ENCODE results near the gene GGCX.

Gene GGCX

DNA sequence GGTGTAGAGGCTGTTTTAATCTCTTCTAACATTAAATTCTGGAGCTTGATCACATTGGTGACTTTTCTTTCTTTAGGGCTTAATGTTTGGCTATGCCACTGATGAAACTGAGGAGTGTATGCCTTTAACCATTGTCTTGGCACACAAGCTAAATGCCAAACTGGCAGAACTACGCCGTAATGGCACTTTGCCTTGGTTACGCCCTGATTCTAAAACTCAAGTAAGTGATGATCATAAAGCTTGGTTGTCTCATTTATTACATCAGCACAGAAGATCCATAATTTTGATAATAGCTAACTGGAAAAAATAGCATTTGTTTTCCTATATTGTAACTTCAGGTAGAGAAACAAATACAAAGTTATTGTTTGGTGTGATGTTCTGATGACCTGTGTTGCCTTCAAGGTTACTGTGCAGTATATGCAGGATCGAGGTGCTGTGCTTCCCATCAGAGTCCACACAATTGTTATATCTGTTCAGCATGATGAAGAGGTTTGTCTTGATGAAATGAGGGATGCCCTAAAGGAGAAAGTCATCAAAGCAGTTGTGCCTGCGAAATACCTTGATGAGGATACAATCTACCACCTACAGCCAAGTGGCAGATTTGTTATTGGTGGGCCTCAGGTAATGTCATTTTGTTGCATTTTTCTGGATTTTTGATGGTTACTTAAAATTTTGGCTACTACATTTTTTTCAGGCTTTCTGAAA, 19.4 kb downstream of the GGCX start:
- peak in 1 of 2 experiments; percentile 48 for DNase-seq (ENCODE audit: low read depth in 1 of 2, low spot score in 1 of 2)
- H3K4me3 ChIP-seq (replicated peaks; ENCODE audit: insufficient read depth, low read length), result peak overlapping the region; percentile 98
- H3K27me3 ChIP-seq (ENCODE audit: insufficient read depth, poor library complexity, severe bottlenecking), result no peaks in the 10 kb centered on the region
- TF ChIP-seq SPI1 (IDR thresholded peaks at IDR 0.05; ENCODE audit: borderline replicate concordance, low read depth), result no peak
- TF ChIP-seq POLR2AphosphoS5 (IDR thresholded peaks at IDR 0.05; ENCODE audit: low read depth), result no peak
- TF ChIP-seq, protein P1, sequence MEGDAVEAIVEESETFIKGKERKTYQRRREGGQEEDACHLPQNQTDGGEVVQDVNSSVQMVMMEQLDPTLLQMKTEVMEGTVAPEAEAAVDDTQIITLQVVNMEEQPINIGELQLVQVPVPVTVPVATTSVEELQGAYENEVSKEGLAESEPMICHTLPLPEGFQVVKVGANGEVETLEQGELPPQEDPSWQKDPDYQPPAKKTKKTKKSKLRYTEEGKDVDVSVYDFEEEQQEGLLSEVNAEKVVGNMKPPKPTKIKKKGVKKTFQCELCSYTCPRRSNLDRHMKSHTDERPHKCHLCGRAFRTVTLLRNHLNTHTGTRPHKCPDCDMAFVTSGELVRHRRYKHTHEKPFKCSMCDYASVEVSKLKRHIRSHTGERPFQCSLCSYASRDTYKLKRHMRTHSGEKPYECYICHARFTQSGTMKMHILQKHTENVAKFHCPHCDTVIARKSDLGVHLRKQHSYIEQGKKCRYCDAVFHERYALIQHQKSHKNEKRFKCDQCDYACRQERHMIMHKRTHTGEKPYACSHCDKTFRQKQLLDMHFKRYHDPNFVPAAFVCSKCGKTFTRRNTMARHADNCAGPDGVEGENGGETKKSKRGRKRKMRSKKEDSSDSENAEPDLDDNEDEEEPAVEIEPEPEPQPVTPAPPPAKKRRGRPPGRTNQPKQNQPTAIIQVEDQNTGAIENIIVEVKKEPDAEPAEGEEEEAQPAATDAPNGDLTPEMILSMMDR (IDR thresholded peaks at IDR 0.05; ENCODE audit: insufficient read depth, low read length), result no peak
- TF ChIP-seq, protein P2, sequence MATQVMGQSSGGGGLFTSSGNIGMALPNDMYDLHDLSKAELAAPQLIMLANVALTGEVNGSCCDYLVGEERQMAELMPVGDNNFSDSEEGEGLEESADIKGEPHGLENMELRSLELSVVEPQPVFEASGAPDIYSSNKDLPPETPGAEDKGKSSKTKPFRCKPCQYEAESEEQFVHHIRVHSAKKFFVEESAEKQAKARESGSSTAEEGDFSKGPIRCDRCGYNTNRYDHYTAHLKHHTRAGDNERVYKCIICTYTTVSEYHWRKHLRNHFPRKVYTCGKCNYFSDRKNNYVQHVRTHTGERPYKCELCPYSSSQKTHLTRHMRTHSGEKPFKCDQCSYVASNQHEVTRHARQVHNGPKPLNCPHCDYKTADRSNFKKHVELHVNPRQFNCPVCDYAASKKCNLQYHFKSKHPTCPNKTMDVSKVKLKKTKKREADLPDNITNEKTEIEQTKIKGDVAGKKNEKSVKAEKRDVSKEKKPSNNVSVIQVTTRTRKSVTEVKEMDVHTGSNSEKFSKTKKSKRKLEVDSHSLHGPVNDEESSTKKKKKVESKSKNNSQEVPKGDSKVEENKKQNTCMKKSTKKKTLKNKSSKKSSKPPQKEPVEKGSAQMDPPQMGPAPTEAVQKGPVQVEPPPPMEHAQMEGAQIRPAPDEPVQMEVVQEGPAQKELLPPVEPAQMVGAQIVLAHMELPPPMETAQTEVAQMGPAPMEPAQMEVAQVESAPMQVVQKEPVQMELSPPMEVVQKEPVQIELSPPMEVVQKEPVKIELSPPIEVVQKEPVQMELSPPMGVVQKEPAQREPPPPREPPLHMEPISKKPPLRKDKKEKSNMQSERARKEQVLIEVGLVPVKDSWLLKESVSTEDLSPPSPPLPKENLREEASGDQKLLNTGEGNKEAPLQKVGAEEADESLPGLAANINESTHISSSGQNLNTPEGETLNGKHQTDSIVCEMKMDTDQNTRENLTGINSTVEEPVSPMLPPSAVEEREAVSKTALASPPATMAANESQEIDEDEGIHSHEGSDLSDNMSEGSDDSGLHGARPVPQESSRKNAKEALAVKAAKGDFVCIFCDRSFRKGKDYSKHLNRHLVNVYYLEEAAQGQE (IDR thresholded peaks at IDR 0.05; ENCODE audit: insufficient replicate concordance, low read depth), result no peak
- no peak for TF ChIP-seq GABPA (IDR thresholded peaks at IDR 0.05; ENCODE audit: low read depth)
- H3K27ac ChIP-seq (replicated peaks), result no peak overlapping the region; the same call in 1 of the 2 replicates

DNA sequence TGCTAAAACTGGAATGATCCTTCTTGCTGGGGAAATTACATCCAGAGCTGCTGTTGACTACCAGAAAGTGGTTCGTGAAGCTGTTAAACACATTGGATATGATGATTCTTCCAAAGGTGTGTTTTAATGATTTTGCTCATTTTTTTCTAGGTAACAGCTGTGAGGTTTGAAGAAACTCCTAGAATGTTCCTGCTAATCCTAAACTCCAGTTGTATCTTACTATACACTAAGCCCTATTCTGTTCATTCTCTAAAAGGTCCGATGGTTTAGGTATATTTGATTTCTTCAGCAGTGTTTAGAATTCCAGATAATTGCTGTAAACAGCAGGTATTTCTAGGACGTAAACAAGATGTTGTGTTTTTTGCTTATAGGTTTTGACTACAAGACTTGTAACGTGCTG, 20.0 kb downstream of the GGCX start:
- H3K4me3 ChIP-seq (replicated peaks; ENCODE audit: insufficient read depth, low read length), result peak overlapping the region; percentile 98
- TF ChIP-seq, protein P1 (IDR thresholded peaks at IDR 0.05; ENCODE audit: insufficient read depth, low read length), result no peak
- TF ChIP-seq, protein P2 (IDR thresholded peaks at IDR 0.05; ENCODE audit: insufficient replicate concordance, low read depth), result no peak
- no peak for TF ChIP-seq POLR2AphosphoS5 (IDR thresholded peaks at IDR 0.05; ENCODE audit: low read depth)
- no peak for TF ChIP-seq SPI1 (IDR thresholded peaks at IDR 0.05; ENCODE audit: borderline replicate concordance, low read depth)
- no peak for TF ChIP-seq GABPA (IDR thresholded peaks at IDR 0.05; ENCODE audit: low read depth)
- DNase-seq (ENCODE audit: low read depth in 1 of 2, low spot score in 1 of 2), result no peak
- H3K27me3 ChIP-seq (ENCODE audit: insufficient read depth, poor library complexity, severe bottlenecking), result no peaks in the 10 kb centered on the region
- H3K27ac ChIP-seq (replicated peaks), result peak overlapping the region; percentile 99

DNA sequence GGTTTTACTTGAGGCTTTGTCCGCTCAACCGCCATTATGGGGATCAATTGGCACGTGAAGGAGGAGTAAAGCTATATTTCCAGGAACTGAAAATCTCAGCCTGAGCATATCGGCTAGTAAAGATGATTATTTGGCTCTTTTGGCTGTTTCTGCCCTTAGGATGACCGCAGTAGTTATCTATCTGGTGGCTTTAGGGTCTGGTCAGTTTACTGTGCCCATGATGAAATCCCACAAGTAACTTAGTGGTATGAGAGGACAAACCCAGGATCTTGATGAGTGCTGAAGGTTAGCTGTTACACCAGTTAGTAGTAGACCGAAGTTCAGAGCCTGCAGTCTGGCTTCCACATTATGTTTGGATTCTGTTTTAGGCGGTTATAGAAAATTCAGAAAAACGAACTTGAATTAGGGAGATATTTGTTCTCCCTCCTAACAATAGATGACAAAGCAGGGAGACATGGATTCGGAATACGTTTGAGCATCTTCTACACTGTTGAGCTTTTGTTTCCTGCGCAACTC, 21.1 kb downstream of the GGCX start:
- DNase-seq (ENCODE audit: low read depth in 1 of 2, low spot score in 1 of 2), result peak in 1 of 2 experiments; percentile 38

More for the DNA sequence above, 21.1 kb downstream of the GGCX start:
- Histone ChIP-seq H3K4me3 (replicated peaks; ENCODE audit: insufficient read depth, low read length) (peak overlapping the region; percentile 98), H3K27ac (replicated peaks) (peak overlapping the region; percentile 99), H3K27me3 (ENCODE audit: insufficient read depth, poor library complexity, severe bottlenecking) (no peaks in the 10 kb centered on the region)
- TF ChIP-seq, protein P1 (IDR thresholded peaks at IDR 0.05; ENCODE audit: insufficient read depth, low read length), result no peak
- TF ChIP-seq SPI1 (IDR thresholded peaks at IDR 0.05; ENCODE audit: borderline replicate concordance, low read depth) (no peak), POLR2AphosphoS5 (IDR thresholded peaks at IDR 0.05; ENCODE audit: low read depth) (no peak), GABPA (IDR thresholded peaks at IDR 0.05; ENCODE audit: low read depth) (no peak)
- TF ChIP-seq, protein P2 (IDR thresholded peaks at IDR 0.05; ENCODE audit: insufficient replicate concordance, low read depth), result no peak

Data from HL-60 (cell line).